Neural cell (in vitro differentiated cells): ENCODE measurements around the gene NRP1. TPM values are rescaled to one million over a fixed set of nuclear protein-coding genes. Genes with fewer than 3 reads are reported as not detected.

ENCODE experiments used
- H2AFZ ChIP-seq: fragments of 200-600, 300-800 bp; sonication (generic), shearing (Covaris generic); 2 replicates; pipeline ENCODE4 v1.6.0; 2014; ENCODE audit warnings: low read depth, mild to moderate bottlenecking, antibody characterized with exemption, low read length, moderate library complexity
- H3F3A ChIP-seq: fragments of 200-600 bp; shearing (Covaris generic); 2 replicates; pipeline ENCODE4 v1.6.1; 2016; ENCODE audit warnings: mild to moderate bottlenecking, moderate library complexity, mixed read lengths, antibody characterized with exemption, low read length; ENCODE audit not compliant: insufficient read depth, poor library complexity, severe bottlenecking
- H3K27ac ChIP-seq: fragments of 200-600, 300-800 bp; sonication (generic), shearing (Covaris generic); 2 replicates; pipeline ENCODE4 v1.5.1; 2014; ENCODE audit warnings: mild to moderate bottlenecking, low read length, moderate library complexity
- H3K27me3 ChIP-seq: fragments of 300-800, 200-600 bp; sonication (generic), shearing (Covaris generic); 2 replicates; pipeline ENCODE4 v1.6.0; 2014; ENCODE audit warnings: mild to moderate bottlenecking, low read depth, low read length, moderate library complexity; ENCODE audit not compliant: insufficient read depth
- H3K36me3 ChIP-seq: fragments of 300-800, 200-600 bp; sonication (generic), shearing (Covaris generic); 2 replicates; pipeline ENCODE4 v1.5.1; 2014; ENCODE audit warnings: mild to moderate bottlenecking, antibody characterized with exemption, low read length, moderate library complexity; ENCODE audit not compliant: insufficient read depth
- H3K4me2 ChIP-seq: fragments of 300-800, 200-600 bp; sonication (generic), shearing (Covaris generic); 2 replicates; pipeline ENCODE4 v1.6.0; 2014; ENCODE audit warnings: mild to moderate bottlenecking, low read length
- H3K4me3 ChIP-seq: fragments of 300-800, 200-600 bp; sonication (generic), shearing (Covaris generic); 2 replicates; pipeline ENCODE4 v1.5.1; 2014; ENCODE audit warnings: mild to moderate bottlenecking, low read length, moderate library complexity
- H3K79me2 ChIP-seq: fragments of 200-600 bp; shearing (Covaris generic); replicated peaks from 2 replicates; pipeline ENCODE4 v1.6.0; 2014; ENCODE audit warnings: mild to moderate bottlenecking, low read length, moderate library complexity; ENCODE audit not compliant: insufficient read depth
- H3K9ac ChIP-seq: fragments of 300-800, 200-600 bp; sonication (generic), shearing (Covaris generic); 2 replicates; pipeline ENCODE4 v1.6.1; 2016; ENCODE audit warnings: mild to moderate bottlenecking, low read length, mixed read lengths
- H3K9me2 ChIP-seq: fragments of 200-600 bp; shearing (Covaris generic); 2 replicates; pipeline ENCODE4 v1.6.1; 2016; ENCODE audit warnings: mild to moderate bottlenecking, low read length, mixed read lengths; ENCODE audit not compliant: insufficient read depth
- H3K9me3 ChIP-seq: fragments of 200-600, 300-800 bp; sonication (generic), shearing (Covaris generic); 2 replicates; pipeline ENCODE4 v1.6.1; 2016; ENCODE audit warnings: mild to moderate bottlenecking, mixed run types, low read length, moderate library complexity, mixed read lengths
- H4K20me1 ChIP-seq: fragments of 200-600 bp; shearing (Covaris generic); 2 replicates; pipeline ENCODE4 v1.6.1; 2016; ENCODE audit warnings: mild to moderate bottlenecking, mixed run types; ENCODE audit not compliant: insufficient read depth
- EP300 ChIP-seq: fragments of 450-650 bp; conservative IDR thresholded peaks from 2 replicates; pipeline ENCODE4 v1.6.1; 2014; ENCODE audit warnings: antibody characterized with exemption, mild to moderate bottlenecking, moderate library complexity; ENCODE audit not compliant: poor library complexity, severe bottlenecking
- EZH2 ChIP-seq: fragments of 200-600, 300-800 bp; shearing (Covaris generic), sonication (generic); IDR thresholded peaks from 2 replicates; pipeline ENCODE4 v1.6.1; 2014; ENCODE audit warnings: antibody characterized with exemption, low read length, borderline replicate concordance, mild to moderate bottlenecking; ENCODE audit not compliant: insufficient read depth, poor library complexity, severe bottlenecking
- MXI1 ChIP-seq: fragments of 450-650 bp; conservative IDR thresholded peaks from 2 replicates; pipeline ENCODE4 v1.6.1; 2014; ENCODE audit warnings: antibody characterized with exemption, mild to moderate bottlenecking; ENCODE audit not compliant: poor library complexity, severe bottlenecking
- POLR2AphosphoS5 ChIP-seq: IDR thresholded peaks from 2 replicates; pipeline ENCODE4 v1.6.1; 2012
- RAD21 ChIP-seq: fragments of 450-650 bp; conservative IDR thresholded peaks from 2 replicates; pipeline ENCODE4 v1.6.1; 2014; ENCODE audit warnings: antibody characterized with exemption, mild to moderate bottlenecking, moderate library complexity
- SMC3 ChIP-seq: fragments of 450-650 bp; conservative IDR thresholded peaks from 2 replicates; pipeline ENCODE4 v1.6.1; 2014; ENCODE audit warnings: antibody characterized with exemption, mild to moderate bottlenecking, moderate library complexity; ENCODE audit not compliant: poor library complexity
- TAF1 ChIP-seq: IDR thresholded peaks from 2 replicates; pipeline ENCODE4 v1.6.1; 2012; ENCODE audit warnings: low read depth
- polyA plus RNA-seq: library from polyadenylated mRNA; depleted of rRNA; stranded (reverse); fragments of >200 nt; gene quantifications from 2 replicates; pipeline ENCODE4 v1.2.3, GENCODE V29; 2014
- TF ChIP-seq, protein P1 (sequence below): IDR thresholded peaks from 2 replicates; pipeline ENCODE4 v1.6.1; 2012; ENCODE audit warnings: borderline replicate concordance
- TF ChIP-seq, protein P2 (sequence below): fragments of 450-650 bp; IDR thresholded peaks from 2 replicates; pipeline ENCODE4 v1.5.1; 2014; ENCODE audit warnings: antibody characterized with exemption, mild to moderate bottlenecking, moderate library complexity; ENCODE audit not compliant: poor library complexity, severe bottlenecking

NRP1 gene
- polyA plus RNA-seq, 1 donor from 2014 or later = 23.2 TPM

DNA sequence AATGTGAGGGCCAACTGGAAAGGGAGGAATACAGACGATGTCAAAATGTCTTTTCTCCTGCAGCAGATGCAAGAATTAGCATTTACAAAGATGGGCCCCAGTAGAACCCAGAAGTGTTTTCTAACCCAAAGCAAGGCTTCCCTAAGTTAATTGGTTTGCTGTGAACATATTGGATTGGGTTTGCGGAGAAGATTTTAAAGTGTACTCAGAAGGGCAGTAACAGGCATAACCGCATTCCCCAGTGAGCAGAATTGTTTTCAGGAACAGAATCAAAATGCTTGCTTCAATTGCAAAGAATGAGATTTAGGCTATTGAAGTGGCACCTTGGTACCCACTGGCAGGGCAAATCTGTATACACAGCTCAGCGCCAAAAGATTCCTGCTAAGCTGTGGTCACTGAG, 78.0 kb downstream of the NRP1 start:
- Histone ChIP-seq H2AFZ (no peak overlapping the region), H3K9me3 (no peaks in the 10 kb centered on the region), H3K36me3 (no peaks in the 10 kb centered on the region), H4K20me1 (no peaks in the 10 kb centered on the region), H3K79me2 (no peaks in the 10 kb centered on the region), H3K9ac (no peak overlapping the region), H3K4me3 (no peak overlapping the region), H3K9me2 (no peaks in the 10 kb centered on the region), H3F3A (no peaks in the 10 kb centered on the region), H3K27ac (no peak overlapping the region), H3K27me3 (no peaks in the 10 kb centered on the region), H3K4me2 (no peak overlapping the region)
- TF ChIP-seq POLR2AphosphoS5 (no peak), TAF1 (no peak), SMC3 (no peak), EP300 (no peak), RAD21 (no peak), EZH2 (no peak), MXI1 (no peak)
- TF ChIP-seq, protein P1, sequence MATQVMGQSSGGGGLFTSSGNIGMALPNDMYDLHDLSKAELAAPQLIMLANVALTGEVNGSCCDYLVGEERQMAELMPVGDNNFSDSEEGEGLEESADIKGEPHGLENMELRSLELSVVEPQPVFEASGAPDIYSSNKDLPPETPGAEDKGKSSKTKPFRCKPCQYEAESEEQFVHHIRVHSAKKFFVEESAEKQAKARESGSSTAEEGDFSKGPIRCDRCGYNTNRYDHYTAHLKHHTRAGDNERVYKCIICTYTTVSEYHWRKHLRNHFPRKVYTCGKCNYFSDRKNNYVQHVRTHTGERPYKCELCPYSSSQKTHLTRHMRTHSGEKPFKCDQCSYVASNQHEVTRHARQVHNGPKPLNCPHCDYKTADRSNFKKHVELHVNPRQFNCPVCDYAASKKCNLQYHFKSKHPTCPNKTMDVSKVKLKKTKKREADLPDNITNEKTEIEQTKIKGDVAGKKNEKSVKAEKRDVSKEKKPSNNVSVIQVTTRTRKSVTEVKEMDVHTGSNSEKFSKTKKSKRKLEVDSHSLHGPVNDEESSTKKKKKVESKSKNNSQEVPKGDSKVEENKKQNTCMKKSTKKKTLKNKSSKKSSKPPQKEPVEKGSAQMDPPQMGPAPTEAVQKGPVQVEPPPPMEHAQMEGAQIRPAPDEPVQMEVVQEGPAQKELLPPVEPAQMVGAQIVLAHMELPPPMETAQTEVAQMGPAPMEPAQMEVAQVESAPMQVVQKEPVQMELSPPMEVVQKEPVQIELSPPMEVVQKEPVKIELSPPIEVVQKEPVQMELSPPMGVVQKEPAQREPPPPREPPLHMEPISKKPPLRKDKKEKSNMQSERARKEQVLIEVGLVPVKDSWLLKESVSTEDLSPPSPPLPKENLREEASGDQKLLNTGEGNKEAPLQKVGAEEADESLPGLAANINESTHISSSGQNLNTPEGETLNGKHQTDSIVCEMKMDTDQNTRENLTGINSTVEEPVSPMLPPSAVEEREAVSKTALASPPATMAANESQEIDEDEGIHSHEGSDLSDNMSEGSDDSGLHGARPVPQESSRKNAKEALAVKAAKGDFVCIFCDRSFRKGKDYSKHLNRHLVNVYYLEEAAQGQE = no peak
- TF ChIP-seq, protein P2, sequence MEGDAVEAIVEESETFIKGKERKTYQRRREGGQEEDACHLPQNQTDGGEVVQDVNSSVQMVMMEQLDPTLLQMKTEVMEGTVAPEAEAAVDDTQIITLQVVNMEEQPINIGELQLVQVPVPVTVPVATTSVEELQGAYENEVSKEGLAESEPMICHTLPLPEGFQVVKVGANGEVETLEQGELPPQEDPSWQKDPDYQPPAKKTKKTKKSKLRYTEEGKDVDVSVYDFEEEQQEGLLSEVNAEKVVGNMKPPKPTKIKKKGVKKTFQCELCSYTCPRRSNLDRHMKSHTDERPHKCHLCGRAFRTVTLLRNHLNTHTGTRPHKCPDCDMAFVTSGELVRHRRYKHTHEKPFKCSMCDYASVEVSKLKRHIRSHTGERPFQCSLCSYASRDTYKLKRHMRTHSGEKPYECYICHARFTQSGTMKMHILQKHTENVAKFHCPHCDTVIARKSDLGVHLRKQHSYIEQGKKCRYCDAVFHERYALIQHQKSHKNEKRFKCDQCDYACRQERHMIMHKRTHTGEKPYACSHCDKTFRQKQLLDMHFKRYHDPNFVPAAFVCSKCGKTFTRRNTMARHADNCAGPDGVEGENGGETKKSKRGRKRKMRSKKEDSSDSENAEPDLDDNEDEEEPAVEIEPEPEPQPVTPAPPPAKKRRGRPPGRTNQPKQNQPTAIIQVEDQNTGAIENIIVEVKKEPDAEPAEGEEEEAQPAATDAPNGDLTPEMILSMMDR = no peak

DNA sequence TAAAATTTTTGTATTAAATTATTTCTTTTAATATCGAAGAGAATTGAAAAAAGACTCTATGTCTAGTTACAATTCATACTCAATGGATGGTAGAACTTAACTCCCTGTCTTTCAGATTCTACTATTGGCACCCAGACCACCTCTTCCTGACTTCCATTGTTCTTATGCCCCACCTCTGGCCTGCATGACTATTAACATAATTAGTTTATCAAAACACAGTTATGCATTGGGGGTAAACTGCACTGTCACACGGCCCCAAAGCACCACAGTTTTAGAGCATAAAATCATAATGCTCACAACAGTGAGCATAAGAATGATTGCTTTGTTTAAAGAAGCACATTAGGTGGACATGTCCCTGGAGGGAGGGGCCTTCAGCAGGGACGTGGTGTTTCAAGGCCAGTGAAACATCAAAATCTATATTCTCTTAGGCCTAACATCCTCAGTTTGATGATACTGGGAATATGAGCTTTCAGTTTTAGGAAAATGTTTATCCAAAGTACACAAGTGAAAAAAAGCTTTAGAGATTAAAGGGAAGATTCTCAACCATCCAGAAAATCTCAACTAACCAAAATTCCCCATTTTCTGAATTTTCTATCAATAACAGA, 79.8 kb downstream of the NRP1 start:
- no peak overlapping the region for H3K9ac ChIP-seq
- H3K79me2 ChIP-seq = no peaks in the 10 kb centered on the region
- H3K9me3 ChIP-seq = no peaks in the 10 kb centered on the region
- H3K27me3 ChIP-seq = no peaks in the 10 kb centered on the region
- H3K9me2 ChIP-seq = no peaks in the 10 kb centered on the region
- H2AFZ ChIP-seq = no peak overlapping the region
- H4K20me1 ChIP-seq = no peaks in the 10 kb centered on the region
- H3F3A ChIP-seq = no peaks in the 10 kb centered on the region
- no peak overlapping the region for H3K4me2 ChIP-seq
- H3K36me3 ChIP-seq = no peaks in the 10 kb centered on the region
- TF ChIP-seq, protein P2 = no peak
- TF ChIP-seq POLR2AphosphoS5 (no peak), RAD21 (no peak), EZH2 (no peak), EP300 (no peak), SMC3 (no peak), MXI1 (no peak), TAF1 (no peak)
- TF ChIP-seq, protein P1 = no peak
- no peak overlapping the region for H3K4me3 ChIP-seq
- H3K27ac ChIP-seq = no peak overlapping the region
